GM12874 (cell line): Measurements from ENCODE around the gene RAB32.

ENCODE experiments used
- CTCF ChIP-seq: IDR thresholded peaks from 2 replicates; pipeline ENCODE4 v1.5.1; 2011; ENCODE audit warnings: low read depth, mild to moderate bottlenecking, control low read depth, low read length, moderate library complexity; ENCODE audit not compliant: insufficient read depth

The RAB32 gene

GRCh38 chr6:146543940-146544615 lies 445 bp downstream of the RAB32 start:
- TF ChIP-seq CTCF, result no peak

GRCh38 chr6:146544616-146545182 lies 1.1 kb downstream of the RAB32 start:
- no peak for TF ChIP-seq CTCF

- no peak for TF ChIP-seq CTCF
These were observed 1.9 kb downstream of the RAB32 start for GRCh38 chr6:146545581-146545980.

GRCh38 chr6:146546443-146547043 lies 2.9 kb downstream of the RAB32 start:
- no peak for TF ChIP-seq CTCF

- no peak for TF ChIP-seq CTCF
These were observed 4.3 kb downstream of the RAB32 start for GRCh38 chr6:146547889-146548288.

- no peak for TF ChIP-seq CTCF
These were observed 5.3 kb downstream of the RAB32 start for GRCh38 chr6:146548898-146549374.

GRCh38 chr6:146550911-146551310 lies 7.3 kb downstream of the RAB32 start:
- no peak for TF ChIP-seq CTCF
